Left ventricle myocardium superior (tissue), 1 donor: ENCODE data around the gene MAML3. TPM values are rescaled to one million over a fixed set of nuclear protein-coding genes. Genes with fewer than 3 reads are reported as not detected.
"Not testable (repeated sequence)": the region's sequence is repeated elsewhere in the genome, so short reads cannot be mapped to it uniquely, and the experiment has no call there.

Experiments used
- ATAC-seq: fragments of 200-7000 bp; cut with Tn5 transposase; one replicate; pipeline ENCODE4 v1.9.1; 2020; ENCODE audit warnings: mild to moderate bottlenecking, moderate library complexity
- DNase-seq: peaks from one replicate; pipeline ENCODE4 v3.0.0-alpha.2; 2020
- intact Hi-C: fragments of 100-400 bp; cut with micrococcal nuclease; formaldehyde crosslinking; loops from one replicate; pipeline ENCODE4 v1.11.0; 2022
- total RNA-seq: library from RNA; stranded (reverse); fragmentation: NEBNext Ultra II Directional; extraction: Animal tissue kit (Norgen Biotek cat#: 25700); gene quantifications from one replicate; pipeline ENCODE4 v1.2.1, GENCODE V29; 2021
- donor health status: DM: no; HTN: yes; CAD: no; lungs with severe emphysema.

The MAML3 gene
- total RNA-seq, 1 donor from 2014 or later = 2.1 TPM

GRCh38 chr4:139957986-139958738, 195.8 kb downstream of the MAML3 start:
- intact Hi-C loops = no loop called here
- ATAC-seq (no peak), DNase-seq (no peak)

- ATAC-seq = no peak
- intact Hi-C loops = no loop called here
- no peak for DNase-seq
Measured at GRCh38 chr4:139957065-139957464, 196.9 kb downstream of the MAML3 start.

- DNase-seq (no peak), ATAC-seq (peak; percentile 67)
- intact Hi-C loops = no loop called here
Measured at GRCh38 chr4:139956507-139957017, 197.4 kb downstream of the MAML3 start.

- ATAC-seq = no peak
- intact Hi-C loops = no loop called here
- no peak for DNase-seq
Measured at GRCh38 chr4:139955600-139955999, 198.4 kb downstream of the MAML3 start.

GRCh38 chr4:139954512-139954911, 199.5 kb downstream of the MAML3 start:
- ATAC-seq (no peak), DNase-seq (no peak)
- intact Hi-C loops = no loop called here

GRCh38 chr4:139951021-139951420, 203.0 kb downstream of the MAML3 start:
- DNase-seq (no peak), ATAC-seq (peak; percentile 27)
- intact Hi-C loops = no loop called here

GRCh38 chr4:139950568-139950967, 203.4 kb downstream of the MAML3 start:
- intact Hi-C loops = no loop called here
- DNase-seq = no peak
- ATAC-seq = no peak

GRCh38 chr4:139944916-139945315, 209.1 kb downstream of the MAML3 start:
- DNase-seq, intact Hi-C loops, ATAC-seq: not testable (repeated sequence)

- intact Hi-C loops = no loop called here
- ATAC-seq (no peak), DNase-seq (no peak)
Measured at GRCh38 chr4:139943277-139943676, 210.7 kb downstream of the MAML3 start.

GRCh38 chr4:139942241-139942640, 211.7 kb downstream of the MAML3 start:
- intact Hi-C loops = no loop called here
- no peak for DNase-seq
- ATAC-seq = peak; percentile 62

- DNase-seq (no peak), ATAC-seq (no peak)
- intact Hi-C loops = no loop called here
Measured at GRCh38 chr4:139940600-139940999, 213.4 kb downstream of the MAML3 start.

GRCh38 chr4:139938414-139938813, 215.6 kb downstream of the MAML3 start:
- intact Hi-C loops = no loop called here
- no peak for DNase-seq
- ATAC-seq = no peak

- intact Hi-C loops = no loop called here
- no peak for ATAC-seq
- DNase-seq = no peak
Measured at GRCh38 chr4:139935911-139936310, 218.1 kb downstream of the MAML3 start.

GRCh38 chr4:139934708-139935195, 219.2 kb downstream of the MAML3 start:
- ATAC-seq = no peak
- DNase-seq = no peak
- intact Hi-C loops = no loop called here

GRCh38 chr4:139934057-139934707, 219.8 kb downstream of the MAML3 start:
- DNase-seq (no peak), ATAC-seq (peak; percentile 55)
- intact Hi-C loops = no loop called here

- intact Hi-C loops = no loop called here
- peak; percentile 25 for ATAC-seq
- DNase-seq = no peak
Measured at GRCh38 chr4:139933541-139933940, 220.4 kb downstream of the MAML3 start.

- DNase-seq (no peak), ATAC-seq (no peak)
- intact Hi-C loops = no loop called here
Measured at GRCh38 chr4:139933104-139933503, 220.9 kb downstream of the MAML3 start.

GRCh38 chr4:139924782-139925181, 229.2 kb downstream of the MAML3 start:
- intact Hi-C loops = no loop called here
- ATAC-seq (no peak), DNase-seq (no peak)

- DNase-seq = no peak
- intact Hi-C loops = no loop called here
- ATAC-seq = peak; percentile 62
Measured at GRCh38 chr4:139922406-139923024, 231.5 kb downstream of the MAML3 start.
